ENCODE results near the gene ZFAND5. TPM values are rescaled to one million over a fixed set of nuclear protein-coding genes. Genes with fewer than 3 reads are reported as not detected.
A peak's percentile ranks its signal among the peaks of the same experiment; 100 is the strongest.

ZFAND5 gene
- total and polyA plus RNA-seq, 2 of the 13 experiments (the other 11 are each of a cell fraction or from before 2014, with no cell fraction given), result 53.4 to 60.2 TPM

DNA sequence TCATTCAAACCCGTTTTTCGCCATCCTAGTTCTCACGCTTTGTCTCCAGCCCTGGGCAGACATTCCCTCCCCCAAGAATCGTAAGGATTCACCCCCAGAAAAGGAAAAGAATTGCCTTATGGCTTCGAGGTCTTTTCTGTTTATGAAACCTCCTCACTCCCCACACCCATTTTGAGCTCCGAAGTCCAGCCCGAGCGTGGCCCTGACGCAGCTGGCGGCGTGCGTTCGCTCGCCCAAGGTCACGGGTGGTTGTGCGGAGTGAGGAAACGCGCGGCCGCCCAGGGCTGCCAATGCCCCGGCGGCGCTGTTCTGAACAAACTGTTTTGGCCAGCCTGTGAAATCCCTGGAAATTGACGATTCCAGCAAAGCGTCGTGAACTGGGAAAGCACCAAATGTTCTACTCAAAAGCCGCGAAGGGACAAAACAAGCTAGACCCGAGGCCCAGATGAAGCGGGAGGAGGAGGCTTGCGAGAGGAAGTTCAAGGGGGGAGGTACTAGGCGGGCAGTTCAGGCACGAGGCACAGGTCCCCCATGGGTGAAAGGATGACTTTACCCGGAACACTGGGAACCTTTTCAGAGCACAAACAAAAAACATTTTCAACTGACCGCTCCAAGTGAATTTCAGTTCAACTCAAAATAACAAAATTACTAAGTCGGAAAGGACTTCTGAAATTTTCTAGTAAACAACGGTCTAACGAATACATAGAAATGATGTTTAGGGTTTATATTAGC, 683 bp upstream of the ZFAND5 start (continued):
- TF ChIP-seq, protein P1, sequence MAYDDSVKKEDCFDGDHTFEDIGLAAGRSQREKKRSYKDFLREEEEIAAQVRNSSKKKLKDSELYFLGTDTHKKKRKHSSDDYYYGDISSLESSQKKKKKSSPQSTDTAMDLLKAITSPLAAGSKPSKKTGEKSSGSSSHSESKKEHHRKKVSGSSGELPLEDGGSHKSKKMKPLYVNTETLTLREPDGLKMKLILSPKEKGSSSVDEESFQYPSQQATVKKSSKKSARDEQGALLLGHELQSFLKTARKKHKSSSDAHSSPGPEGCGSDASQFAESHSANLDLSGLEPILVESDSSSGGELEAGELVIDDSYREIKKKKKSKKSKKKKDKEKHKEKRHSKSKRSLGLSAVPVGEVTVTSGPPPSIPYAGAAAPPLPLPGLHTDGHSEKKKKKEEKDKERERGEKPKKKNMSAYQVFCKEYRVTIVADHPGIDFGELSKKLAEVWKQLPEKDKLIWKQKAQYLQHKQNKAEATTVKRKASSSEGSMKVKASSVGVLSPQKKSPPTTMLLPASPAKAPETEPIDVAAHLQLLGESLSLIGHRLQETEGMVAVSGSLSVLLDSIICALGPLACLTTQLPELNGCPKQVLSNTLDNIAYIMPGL (CRISPR knock-in tag; IDR thresholded peaks at IDR 0.05; ENCODE audit: borderline replicate concordance in 1 of 2, low read depth in 1 of 2), result peak; percentile 5 to 13; a peak in 1 of 4 replicates
- no peak; the same call in 1 of the 2 replicates for TF ChIP-seq STAG1 (CRISPR knock-in tag; IDR thresholded peaks at IDR 0.05)
- TF ChIP-seq, protein P2, sequence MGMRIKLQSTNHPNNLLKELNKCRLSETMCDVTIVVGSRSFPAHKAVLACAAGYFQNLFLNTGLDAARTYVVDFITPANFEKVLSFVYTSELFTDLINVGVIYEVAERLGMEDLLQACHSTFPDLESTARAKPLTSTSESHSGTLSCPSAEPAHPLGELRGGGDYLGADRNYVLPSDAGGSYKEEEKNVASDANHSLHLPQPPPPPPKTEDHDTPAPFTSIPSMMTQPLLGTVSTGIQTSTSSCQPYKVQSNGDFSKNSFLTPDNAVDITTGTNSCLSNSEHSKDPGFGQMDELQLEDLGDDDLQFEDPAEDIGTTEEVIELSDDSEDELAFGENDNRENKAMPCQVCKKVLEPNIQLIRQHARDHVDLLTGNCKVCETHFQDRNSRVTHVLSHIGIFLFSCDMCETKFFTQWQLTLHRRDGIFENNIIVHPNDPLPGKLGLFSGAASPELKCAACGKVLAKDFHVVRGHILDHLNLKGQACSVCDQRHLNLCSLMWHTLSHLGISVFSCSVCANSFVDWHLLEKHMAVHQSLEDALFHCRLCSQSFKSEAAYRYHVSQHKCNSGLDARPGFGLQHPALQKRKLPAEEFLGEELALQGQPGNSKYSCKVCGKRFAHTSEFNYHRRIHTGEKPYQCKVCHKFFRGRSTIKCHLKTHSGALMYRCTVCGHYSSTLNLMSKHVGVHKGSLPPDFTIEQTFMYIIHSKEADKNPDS (CRISPR knock-in tag; IDR thresholded peaks at IDR 0.05), result no peak
- no peak; the same call in 1 of the 2 replicates for TF ChIP-seq AHR (CRISPR knock-in tag; IDR thresholded peaks at IDR 0.05)
- no peak for TF ChIP-seq MED1 (CRISPR knock-in tag; IDR thresholded peaks at IDR 0.05)
- TF ChIP-seq FLYWCH1 (CRISPR knock-in tag; IDR thresholded peaks at IDR 0.05), result no peak
- TF ChIP-seq MYC (CRISPR knock-in tag; IDR thresholded peaks at IDR 0.05; ENCODE audit: borderline replicate concordance), result peak; percentile 81; the same call in 1 of the 2 replicates
- TF ChIP-seq, protein P3, sequence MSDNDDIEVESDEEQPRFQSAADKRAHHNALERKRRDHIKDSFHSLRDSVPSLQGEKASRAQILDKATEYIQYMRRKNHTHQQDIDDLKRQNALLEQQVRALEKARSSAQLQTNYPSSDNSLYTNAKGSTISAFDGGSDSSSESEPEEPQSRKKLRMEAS (IDR thresholded peaks at IDR 0.05), result peak; percentile 93
- TF ChIP-seq, protein P4, sequence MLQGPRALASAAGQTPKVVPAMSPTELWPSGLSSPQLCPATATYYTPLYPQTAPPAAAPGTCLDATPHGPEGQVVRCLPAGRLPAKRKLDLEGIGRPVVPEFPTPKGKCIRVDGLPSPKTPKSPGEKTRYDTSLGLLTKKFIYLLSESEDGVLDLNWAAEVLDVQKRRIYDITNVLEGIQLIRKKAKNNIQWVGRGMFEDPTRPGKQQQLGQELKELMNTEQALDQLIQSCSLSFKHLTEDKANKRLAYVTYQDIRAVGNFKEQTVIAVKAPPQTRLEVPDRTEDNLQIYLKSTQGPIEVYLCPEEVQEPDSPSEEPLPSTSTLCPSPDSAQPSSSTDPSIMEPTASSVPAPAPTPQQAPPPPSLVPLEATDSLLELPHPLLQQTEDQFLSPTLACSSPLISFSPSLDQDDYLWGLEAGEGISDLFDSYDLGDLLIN (CRISPR knock-in tag; IDR thresholded peaks at IDR 0.05; ENCODE audit: borderline replicate concordance), result no peak
- no peak for TF ChIP-seq TEAD3 (CRISPR knock-in tag; optimal IDR thresholded peaks at IDR 0.05; ENCODE audit: borderline replicate concordance)
- TF ChIP-seq, protein P5, sequence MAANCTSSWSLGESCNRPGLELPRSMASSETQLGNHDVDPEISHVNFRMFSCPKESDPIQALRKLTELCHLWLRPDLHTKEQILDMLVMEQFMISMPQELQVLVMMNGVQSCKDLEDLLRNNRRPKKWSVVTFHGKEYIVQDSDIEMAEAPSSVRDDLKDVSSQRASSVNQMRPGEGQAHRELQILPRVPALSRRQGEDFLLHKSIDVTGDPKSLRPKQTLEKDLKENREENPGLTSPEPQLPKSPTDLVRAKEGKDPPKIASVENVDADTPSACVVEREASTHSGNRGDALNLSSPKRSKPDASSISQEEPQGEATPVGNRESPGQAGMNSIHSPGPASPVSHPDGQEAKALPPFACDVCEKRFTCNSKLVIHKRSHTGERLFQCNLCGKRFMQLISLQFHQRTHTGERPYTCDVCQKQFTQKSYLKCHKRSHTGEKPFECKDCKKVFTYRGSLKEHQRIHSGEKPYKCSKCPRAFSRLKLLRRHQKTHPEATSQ (CRISPR knock-in tag; IDR thresholded peaks at IDR 0.05; ENCODE audit: borderline replicate concordance), result no peak
- no peak for TF ChIP-seq ZNF30 (CRISPR knock-in tag; IDR thresholded peaks at IDR 0.05)
- no peak for TF ChIP-seq MIXL1 (CRISPR knock-in tag; IDR thresholded peaks at IDR 0.05)
- TF ChIP-seq, protein P6, sequence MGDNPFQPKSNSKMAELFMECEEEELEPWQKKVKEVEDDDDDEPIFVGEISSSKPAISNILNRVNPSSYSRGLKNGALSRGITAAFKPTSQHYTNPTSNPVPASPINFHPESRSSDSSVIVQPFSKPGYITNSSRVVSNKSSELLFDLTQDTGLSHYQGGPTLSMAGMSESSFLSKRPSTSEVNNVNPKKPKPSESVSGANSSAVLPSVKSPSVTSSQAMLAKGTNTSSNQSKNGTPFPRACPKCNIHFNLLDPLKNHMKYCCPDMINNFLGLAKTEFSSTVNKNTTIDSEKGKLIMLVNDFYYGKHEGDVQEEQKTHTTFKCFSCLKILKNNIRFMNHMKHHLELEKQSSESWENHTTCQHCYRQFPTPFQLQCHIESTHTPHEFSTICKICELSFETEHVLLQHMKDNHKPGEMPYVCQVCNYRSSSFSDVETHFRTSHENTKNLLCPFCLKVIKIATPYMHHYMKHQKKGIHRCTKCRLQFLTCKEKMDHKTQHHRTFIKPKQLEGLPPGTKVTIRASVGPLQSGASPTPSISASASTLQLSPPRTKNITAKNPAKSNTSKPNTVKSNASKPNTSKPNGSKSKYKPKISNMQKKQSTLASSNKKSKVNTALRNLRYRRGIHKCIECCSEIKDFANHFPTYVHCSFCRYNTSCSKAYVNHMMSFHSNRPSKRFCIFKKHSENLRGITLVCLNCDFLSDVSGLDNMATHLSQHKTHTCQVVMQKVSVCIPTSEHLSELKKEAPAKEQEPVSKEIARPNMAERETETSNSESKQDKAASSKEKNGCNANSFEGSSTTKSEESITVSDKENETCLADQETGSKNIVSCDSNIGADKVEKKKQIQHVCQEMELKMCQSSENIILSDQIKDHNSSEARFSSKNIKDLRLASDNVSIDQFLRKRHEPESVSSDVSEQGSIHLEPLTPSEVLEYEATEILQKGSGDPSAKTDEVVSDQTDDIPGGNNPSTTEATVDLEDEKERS (CRISPR knock-in tag; IDR thresholded peaks at IDR 0.05), result no peak
- TF ChIP-seq, protein P7, sequence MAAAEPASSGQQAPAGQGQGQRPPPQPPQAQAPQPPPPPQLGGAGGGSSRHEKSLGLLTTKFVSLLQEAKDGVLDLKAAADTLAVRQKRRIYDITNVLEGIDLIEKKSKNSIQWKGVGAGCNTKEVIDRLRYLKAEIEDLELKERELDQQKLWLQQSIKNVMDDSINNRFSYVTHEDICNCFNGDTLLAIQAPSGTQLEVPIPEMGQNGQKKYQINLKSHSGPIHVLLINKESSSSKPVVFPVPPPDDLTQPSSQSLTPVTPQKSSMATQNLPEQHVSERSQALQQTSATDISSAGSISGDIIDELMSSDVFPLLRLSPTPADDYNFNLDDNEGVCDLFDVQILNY (CRISPR knock-in tag; conservative IDR thresholded peaks at IDR 0.05), result no peak
- TF ChIP-seq, protein P8, sequence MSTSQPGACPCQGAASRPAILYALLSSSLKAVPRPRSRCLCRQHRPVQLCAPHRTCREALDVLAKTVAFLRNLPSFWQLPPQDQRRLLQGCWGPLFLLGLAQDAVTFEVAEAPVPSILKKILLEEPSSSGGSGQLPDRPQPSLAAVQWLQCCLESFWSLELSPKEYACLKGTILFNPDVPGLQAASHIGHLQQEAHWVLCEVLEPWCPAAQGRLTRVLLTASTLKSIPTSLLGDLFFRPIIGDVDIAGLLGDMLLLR (CRISPR knock-in tag; IDR thresholded peaks at IDR 0.05), result no peak
- TF ChIP-seq ZNF230 (CRISPR knock-in tag; IDR thresholded peaks at IDR 0.05), result no peak

Data from HepG2 (cell line).